Peyer's patch (tissue), 4 donors: ENCODE data around the gene PPA2.

Experiments
- POLR2A ChIP-seq, 2 donors: fragments of 450-650 bp; IDR thresholded peaks; one replicate each; pipeline ENCODE4 v1.5.1; 2017; ENCODE audit warnings: antibody characterized with exemption in 2 of 2, mild to moderate bottlenecking in 2 of 2, moderate library complexity in 2 of 2
- TF ChIP-seq, protein P1 (sequence below), 6 experiments: fragments of 450-650 bp in 4 of 6; fragments of 200-600 bp in 2 of 6; sonication (generic) in 1 of 6; IDR thresholded peaks; one replicate each; pipeline ENCODE4 v1.5.1; 2017 to 2019; ENCODE audit warnings: antibody characterized with exemption in 6 of 6, mild to moderate bottlenecking in 3 of 6, moderate library complexity in 1 of 6

GRCh38 chr4:105472871-105473323 lies 965 bp downstream of the PPA2 start:
- TF ChIP-seq, protein P1, sequence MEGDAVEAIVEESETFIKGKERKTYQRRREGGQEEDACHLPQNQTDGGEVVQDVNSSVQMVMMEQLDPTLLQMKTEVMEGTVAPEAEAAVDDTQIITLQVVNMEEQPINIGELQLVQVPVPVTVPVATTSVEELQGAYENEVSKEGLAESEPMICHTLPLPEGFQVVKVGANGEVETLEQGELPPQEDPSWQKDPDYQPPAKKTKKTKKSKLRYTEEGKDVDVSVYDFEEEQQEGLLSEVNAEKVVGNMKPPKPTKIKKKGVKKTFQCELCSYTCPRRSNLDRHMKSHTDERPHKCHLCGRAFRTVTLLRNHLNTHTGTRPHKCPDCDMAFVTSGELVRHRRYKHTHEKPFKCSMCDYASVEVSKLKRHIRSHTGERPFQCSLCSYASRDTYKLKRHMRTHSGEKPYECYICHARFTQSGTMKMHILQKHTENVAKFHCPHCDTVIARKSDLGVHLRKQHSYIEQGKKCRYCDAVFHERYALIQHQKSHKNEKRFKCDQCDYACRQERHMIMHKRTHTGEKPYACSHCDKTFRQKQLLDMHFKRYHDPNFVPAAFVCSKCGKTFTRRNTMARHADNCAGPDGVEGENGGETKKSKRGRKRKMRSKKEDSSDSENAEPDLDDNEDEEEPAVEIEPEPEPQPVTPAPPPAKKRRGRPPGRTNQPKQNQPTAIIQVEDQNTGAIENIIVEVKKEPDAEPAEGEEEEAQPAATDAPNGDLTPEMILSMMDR (IDR thresholded peaks at IDR 0.05) = no peak
- TF ChIP-seq POLR2A (IDR thresholded peaks at IDR 0.05) = no peak
